GM18867 (cell line): Measurements from ENCODE around the gene TEX264.
A peak's percentile ranks its signal among the peaks of the same experiment; 100 is the strongest.
"Not testable (repeated sequence)": the region's sequence is repeated elsewhere in the genome, so short reads cannot be mapped to it uniquely, and the experiment has no call there.

ENCODE experiments used
- ATAC-seq: cut with Tn5 transposase; IDR thresholded peaks from one replicate; pipeline ENCODE4 v1.9.1; 2021; ENCODE audit warnings: mild to moderate bottlenecking, moderate library complexity; ENCODE audit not compliant: unreplicated experiment

The TEX264 gene

GRCh38 chr3:51712963-51713362, 41.9 kb downstream of the TEX264 start:
- ATAC-seq: no peak

DNA sequence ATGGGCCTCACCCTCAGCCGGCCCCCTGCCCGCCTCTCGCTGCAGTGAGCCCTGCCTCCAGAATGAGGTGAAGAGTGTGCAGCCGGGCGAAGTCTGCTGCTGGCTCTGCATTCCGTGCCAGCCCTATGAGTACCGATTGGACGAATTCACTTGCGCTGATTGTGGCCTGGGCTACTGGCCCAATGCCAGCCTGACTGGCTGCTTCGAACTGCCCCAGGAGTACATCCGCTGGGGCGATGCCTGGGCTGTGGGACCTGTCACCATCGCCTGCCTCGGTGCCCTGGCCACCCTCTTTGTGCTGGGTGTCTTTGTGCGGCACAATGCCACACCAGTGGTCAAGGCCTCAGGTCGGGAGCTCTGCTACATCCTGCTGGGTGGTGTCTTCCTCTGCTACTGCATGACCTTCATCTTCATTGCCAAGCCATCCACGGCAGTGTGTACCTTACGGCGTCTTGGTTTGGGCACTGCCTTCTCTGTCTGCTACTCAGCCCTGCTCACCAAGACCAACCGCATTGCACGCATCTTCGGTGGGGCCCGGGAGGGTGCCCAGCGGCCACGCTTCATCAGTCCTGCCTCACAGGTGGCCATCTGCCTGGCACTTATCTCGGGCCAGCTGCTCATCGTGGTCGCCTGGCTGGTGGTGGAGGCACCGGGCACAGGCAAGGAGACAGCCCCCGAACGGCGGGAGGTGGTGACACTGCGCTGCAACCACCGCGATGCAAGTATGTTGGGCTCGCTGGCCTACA, 44.4 kb downstream of the TEX264 start:
- no peak for ATAC-seq

DNA sequence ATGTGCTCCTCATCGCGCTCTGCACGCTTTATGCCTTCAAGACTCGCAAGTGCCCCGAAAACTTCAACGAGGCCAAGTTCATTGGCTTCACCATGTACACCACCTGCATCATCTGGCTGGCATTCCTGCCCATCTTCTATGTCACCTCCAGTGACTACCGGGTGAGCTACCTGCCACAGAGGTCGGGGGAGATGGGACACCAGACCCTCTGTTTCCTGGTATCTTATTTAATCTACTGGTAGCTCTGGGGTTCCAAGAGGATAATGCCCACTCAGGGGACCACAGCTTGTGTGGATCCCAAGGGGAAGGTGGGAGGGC, 44.9 kb downstream of the TEX264 start:
- no peak for ATAC-seq

GRCh38 chr3:51716805-51717204, 45.8 kb downstream of the TEX264 start:
- ATAC-seq: no peak

GRCh38 chr3:51717446-51717845, 46.4 kb downstream of the TEX264 start:
- ATAC-seq: no peak

GRCh38 chr3:51717947-51718346, 46.9 kb downstream of the TEX264 start:
- ATAC-seq: no peak

- peak; percentile 70 for ATAC-seq
Observed at GRCh38 chr3:51718547-51719409, 47.7 kb downstream of the TEX264 start.

DNA sequence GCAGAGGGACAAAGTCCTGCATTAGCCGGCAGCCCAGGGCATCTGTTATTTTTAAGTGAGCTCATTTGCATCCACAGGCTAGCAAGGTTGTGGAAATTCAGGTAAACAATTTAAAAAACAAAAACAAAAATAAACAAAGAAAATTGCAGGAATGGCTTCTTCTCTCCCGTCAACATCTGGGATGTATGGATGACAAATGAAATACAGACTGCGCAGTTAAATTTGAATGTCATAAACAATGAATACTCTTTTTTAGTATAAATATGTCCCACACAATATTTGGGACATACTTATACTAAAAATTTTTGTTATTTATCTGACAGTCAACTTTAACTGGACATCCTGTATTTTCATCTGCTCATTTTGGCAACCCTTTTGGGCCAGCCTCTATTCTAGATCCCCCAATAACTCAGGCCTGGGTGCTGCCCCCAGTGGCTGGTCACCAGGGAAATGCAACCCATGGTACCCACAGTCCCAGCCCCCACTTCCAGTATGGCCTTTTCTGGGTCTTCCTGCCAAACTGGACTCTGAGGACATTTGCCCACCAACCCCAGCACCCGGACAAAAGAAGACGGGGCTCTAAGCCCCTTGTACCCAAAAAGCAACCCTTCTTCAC, 48.5 kb downstream of the TEX264 start:
- no peak for ATAC-seq

DNA sequence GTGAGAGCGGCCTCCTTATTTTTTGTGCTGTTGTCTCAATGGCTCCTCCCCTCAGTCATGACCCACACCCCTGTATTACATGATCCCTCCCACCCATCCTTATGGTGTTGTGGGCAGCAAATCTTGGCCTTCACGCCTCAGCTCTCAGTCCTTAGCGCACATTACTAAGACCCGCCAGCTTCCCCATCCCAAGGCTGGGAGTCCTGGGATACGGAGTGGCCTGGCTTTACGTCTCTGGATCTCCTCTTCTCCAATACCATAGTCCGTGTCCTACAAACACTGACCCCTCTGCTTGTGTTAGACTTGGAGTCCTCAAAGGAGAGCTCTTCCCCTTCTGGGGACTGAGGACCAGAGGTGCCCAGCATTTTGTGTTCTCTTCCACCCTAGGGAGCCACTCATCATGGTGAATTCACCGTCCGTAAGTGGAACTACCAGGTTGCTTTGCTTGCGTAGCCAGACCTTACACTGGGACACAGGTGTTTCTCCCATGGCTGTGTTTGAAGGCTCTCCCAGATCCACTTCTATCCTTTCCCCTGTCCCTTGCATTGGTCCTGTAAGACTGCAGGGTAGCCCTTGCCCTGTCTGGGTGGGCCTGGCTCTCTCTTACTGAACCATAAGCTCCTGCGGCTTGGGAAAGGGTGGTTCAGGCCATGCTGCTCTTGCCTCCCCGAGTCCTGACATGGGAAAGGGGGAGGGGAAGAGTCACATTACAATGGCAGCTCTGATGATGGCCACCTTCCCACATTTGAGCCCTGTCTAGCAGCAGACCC, 49.4 kb downstream of the TEX264 start:
- ATAC-seq: no peak

DNA sequence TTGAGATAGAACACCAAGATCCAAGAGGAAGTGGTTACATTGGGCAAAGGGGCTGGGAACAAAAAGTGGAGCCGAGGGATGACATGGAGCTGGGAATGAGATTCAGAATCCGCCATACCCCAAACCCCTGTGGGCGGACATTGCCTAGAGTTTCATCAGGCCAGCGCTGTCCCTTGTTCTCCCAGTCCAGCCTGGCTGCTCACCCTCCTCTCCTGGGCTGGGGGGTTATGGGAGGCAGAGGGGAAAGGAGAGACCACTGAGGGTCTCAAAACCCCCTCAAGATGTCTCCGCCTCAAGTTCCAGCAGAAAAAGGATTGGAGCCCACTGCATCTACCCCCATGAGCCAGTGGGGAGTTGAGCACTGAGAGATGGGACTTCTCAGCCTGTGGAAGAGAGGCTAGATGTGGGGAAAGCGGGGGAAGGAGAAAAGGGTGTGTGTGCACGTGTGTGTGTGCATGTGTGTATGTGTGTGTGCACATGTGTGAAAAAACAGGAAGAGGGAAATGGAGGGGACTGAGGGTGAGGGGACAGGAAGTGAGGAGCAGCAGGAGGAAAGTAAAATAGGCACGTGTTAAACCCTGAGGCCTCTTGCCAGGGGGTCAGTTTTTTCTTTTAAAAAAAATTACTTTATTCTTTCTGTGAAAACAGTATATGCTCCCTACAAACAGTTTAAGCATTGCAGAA, 50.2 kb downstream of the TEX264 start:
- ATAC-seq: no peak

DNA sequence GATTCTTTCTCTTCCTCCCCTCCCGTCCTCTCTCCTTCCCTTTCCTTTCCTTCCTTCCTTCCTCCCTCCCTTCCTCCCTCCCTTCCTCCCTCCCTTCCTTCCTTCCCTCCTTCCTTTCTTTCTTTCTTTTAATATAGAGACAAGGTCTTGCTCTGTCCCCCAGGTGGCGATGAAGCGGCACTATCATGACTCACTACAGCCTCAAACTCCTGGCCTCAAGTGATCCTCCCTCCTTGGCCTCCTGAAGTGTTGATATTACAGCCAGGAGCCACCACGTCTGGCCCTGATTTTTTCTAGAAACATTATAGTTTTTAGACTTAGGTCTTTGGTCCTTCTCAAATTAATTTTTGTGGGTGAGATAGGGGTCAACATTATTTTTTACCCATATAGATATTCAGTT, 51.3 kb downstream of the TEX264 start:
- no peak for ATAC-seq

DNA sequence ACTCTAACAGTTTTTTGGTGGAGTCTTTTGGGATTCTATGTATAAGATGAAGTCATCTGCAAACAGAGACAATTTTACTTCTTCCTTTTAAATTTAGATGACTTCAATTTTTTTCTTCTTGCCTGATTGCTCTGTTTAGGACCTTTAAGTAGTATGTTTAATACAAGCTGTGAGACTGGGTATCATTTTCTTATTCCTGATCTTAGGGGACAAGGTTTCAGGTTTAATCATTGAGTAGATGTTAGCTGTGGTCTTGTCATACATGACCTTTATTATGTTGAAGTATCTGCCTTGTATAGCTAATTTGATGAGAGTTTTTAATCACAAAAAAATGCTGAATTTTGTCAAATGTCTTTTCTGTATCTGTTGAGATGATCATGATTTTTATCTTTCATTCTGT, 56.4 kb downstream of the TEX264 start:
- no peak for ATAC-seq

DNA sequence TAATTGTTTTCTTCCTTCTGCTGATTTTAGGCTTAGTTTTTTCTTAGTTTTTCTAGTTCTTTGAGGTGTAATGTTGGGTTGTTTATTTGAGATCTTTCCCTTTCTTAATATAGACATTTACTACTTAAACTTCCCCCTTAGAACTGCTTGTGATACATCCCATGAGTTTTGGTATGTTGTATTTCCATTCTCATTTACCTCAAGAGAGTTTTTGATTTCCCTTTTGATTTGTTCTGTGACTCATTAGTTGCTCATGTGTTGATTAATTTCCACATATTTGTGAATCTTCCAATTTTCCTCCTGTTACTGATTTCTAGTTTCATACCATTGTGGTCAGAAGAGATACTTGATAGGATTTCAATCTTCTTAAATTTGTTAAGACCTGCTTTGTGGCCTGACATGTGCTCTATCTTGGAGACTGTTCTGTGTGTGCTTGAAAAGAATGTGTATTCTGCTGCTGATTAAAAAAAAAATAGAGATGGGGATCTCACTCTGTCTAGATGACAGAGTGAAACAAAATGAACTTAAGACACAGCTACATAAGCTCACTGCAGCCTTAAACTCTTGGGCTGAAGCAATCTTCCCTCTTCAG, 58.1 kb downstream of the TEX264 start:
- ATAC-seq: no peak

DNA sequence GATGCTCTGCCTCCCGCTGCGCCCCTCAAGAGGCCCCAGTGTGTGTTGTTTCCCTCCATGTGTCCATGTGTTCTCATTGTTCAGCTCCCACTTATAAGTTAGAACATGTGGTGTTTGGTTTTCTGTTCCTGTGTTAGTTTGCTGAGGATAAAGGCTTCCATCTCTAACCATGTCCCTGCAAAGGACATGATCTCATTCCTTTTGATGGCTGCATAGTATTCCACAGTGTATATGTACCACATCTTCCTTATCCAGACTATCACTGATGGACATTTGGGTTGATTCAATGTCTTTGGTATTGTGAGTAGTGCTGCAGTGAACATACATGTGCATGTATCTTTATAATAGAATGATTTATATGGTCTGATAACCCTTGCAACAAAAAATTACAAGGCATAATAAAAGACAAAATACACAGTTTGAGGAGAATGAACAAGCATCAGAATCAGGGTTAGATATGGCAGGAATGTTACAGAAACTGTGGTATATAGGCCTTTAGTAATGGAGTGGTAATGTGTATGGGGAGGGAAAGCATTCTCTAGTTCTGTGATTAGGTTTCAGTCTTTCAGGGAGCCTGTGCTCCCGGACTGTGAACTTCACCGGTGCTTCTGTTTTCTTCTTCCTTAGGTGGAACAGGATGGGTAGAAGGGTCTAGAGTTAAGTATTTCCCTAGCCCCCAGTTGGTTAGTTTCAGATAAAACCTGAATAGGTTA, 63.0 kb downstream of the TEX264 start:
- no peak for ATAC-seq

- no peak for ATAC-seq
Observed at GRCh38 chr3:51734572-51734907, 63.5 kb downstream of the TEX264 start.

- no peak for ATAC-seq
Observed at GRCh38 chr3:51735039-51735438, 64.0 kb downstream of the TEX264 start.

DNA sequence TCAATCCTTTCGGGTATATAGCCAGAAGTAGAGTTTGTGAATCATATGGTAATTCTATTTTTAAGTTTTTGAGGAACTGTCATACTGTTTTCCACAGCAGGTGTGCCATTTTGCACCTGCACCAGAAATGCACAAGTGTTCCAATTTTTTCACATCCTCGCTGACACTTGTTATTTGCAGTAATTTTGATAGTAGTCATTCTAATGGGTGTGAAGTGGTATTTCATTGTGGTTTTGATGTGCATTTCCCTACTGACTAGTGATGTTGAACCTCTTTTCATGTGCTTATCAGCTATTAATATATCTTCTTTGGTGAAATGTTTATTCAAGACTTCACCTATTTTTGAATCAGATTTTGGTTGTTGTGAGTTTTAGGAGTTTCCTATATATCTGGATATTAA, 64.9 kb downstream of the TEX264 start:
- ATAC-seq: no peak

DNA sequence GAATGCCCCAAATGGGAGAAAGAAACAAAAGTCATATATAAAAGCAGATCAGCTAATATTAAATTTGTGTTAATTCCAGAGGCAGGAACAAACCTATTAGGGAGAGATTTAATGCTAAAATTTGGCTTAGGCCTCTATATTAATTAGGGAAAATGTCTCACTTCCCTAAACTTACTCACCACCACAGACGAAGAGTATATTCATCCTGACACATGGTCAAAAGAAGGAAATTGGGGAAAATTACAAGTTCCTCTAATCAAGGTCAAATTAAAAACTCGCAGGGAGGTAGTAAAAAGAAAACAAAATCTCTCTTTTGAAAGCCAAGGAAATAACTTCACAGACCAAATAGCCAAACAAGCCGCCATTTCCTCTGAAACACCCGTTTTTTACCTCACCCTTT, 68.1 kb downstream of the TEX264 start:
- no peak for ATAC-seq

- ATAC-seq: not testable (repeated sequence)
Observed at GRCh38 chr3:51742320-51742719, 71.3 kb downstream of the TEX264 start.

DNA sequence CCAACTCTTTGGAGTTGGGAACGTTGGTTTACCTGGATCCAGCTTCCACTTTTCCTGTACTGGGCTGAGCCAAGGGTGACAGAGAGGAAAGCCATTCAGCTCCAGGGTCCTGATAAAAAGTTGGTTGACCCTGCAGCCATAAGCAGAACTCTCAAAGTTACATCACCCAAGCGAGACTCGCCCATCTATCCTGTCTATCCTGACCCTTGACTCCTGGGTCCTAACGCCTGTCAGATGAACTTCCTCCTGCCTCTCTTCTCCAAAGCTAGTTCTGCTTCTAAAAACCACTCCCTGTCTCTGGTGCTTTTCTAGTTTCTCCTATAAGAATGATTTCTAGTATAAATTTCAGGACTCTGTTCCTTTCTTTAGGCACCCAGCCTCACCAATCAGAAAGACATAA, 71.9 kb downstream of the TEX264 start:
- not testable (repeated sequence) for ATAC-seq
